HFFc6 (cell line): ENCODE measurements around the gene PLK4. TPM values are rescaled to one million over a fixed set of nuclear protein-coding genes. Genes with fewer than 3 reads are reported as not detected.
A peak's percentile ranks its signal among the peaks of the same experiment; 100 is the strongest.

Experiments
- DNase-seq: peaks from one replicate; pipeline ENCODE4 v3.0.0-alpha.2; 2018
- H3K27ac Mint-ChIP-seq: 2 replicates; pipeline ENCODE4 v1.8.0; 2020; ENCODE audit warnings: mild to moderate bottlenecking, mixed read lengths
- H3K27me3 Mint-ChIP-seq: 2 replicates; pipeline ENCODE4 v1.8.0; 2021; ENCODE audit warnings: mild to moderate bottlenecking, moderate library complexity, mixed read lengths; ENCODE audit not compliant: insufficient read depth
- H3K36me3 Mint-ChIP-seq: 2 replicates; pipeline ENCODE4 v1.8.0; 2021; ENCODE audit warnings: low read depth, mixed read lengths
- H3K4me1 Mint-ChIP-seq: 2 replicates; pipeline ENCODE4 v1.8.0; 2020; ENCODE audit warnings: low read depth, mixed read lengths
- H3K4me3 Mint-ChIP-seq: 2 replicates; pipeline ENCODE4 v1.8.0; 2020; ENCODE audit warnings: mild to moderate bottlenecking, moderate library complexity, mixed read lengths
- H3K9me3 Mint-ChIP-seq: 2 replicates; pipeline ENCODE4 v1.8.0; 2020; ENCODE audit warnings: mild to moderate bottlenecking, mixed read lengths
- CTCF ChIP-seq: fragments of 200-600 bp; sonication (generic); IDR thresholded peaks from 2 replicates; pipeline ENCODE4 v1.5.0; 2021; ENCODE audit warnings: antibody characterized with exemption, mild to moderate bottlenecking
- total RNA-seq, 6 experiments: library from RNA; stranded (reverse); fragmentation: NEBNext Ultra II Directional; extraction: Animal tissue kit (Norgen Biotek cat#: 25700); gene quantifications; 2 replicates in 1 of 6; 3 replicates in 5 of 6; pipeline ENCODE4 v1.2.3, GENCODE V29; 2021

Gene PLK4
- total RNA-seq, 6 experiments from 2014 or later, result 5.8 to 17.8 (median 14.7) TPM

GRCh38 chr4:127936974-127937373 is 56.3 kb downstream of the PLK4 start:
- no peak overlapping the region for H3K4me3 Mint-ChIP-seq

More at GRCh38 chr4:127936974-127937373, 56.3 kb downstream of the PLK4 start:
- Mint-ChIP-seq H3K9me3 (no peaks in the 10 kb centered on the region), H3K36me3 (peaks cover 11% of the 10 kb centered on the region), H3K27ac (peak overlapping the region; percentile 77), H3K27me3 (no peaks in the 10 kb centered on the region; the same call in 1 of the 2 replicates), H3K4me1 (peaks cover 19% of the 10 kb centered on the region)
- peak; percentile 53 for DNase-seq
- TF ChIP-seq CTCF, result no peak

Other genes with a start within 250 kb of the PLK4 start
- gene INTU, start 247.9 kb upstream of the PLK4 start, total RNA-seq, result 1 to 10 TPM; 3.6 to 5.7 (median 5.0) TPM
- gene SLC25A31, start 150.5 kb upstream of the PLK4 start, total RNA-seq, result not detected
- 1 to 10 TPM; 5.9 to 7.9 (median 7.5) TPM for gene HSPA4L, start 98.6 kb upstream of the PLK4 start, total RNA-seq
- 10 to 100 TPM; 14.6 to 18.9 (median 17.4) TPM for gene MFSD8, start 84.3 kb downstream of the PLK4 start, total RNA-seq
- 1 to 10 TPM; 4.0 to 4.9 (median 4.3) TPM for gene ABHD18, start 84.5 kb downstream of the PLK4 start, total RNA-seq
- gene LARP1B, start 180.4 kb downstream of the PLK4 start, total RNA-seq, result 10 to 100 TPM; 11.1 to 12.4 (median 11.6) TPM